Activated CD4-positive, alpha-beta T cell treated with anti-CD3 and anti-CD28 coated beads, Interleukin-2, amount 50 U/mL, for 16 hours (primary cell): ENCODE measurements around the gene MSS51.

ENCODE experiments used
- DNase-seq: peaks from one replicate; pipeline ENCODE4 v3.0.0-alpha.2; 2020

MSS51 gene

GRCh38 chr10:73433538-73433867, at the start of gene MSS51:
TSS of gene MSS51 (minus strand) at chr10:73433561. CDS start at chr10:73428284, 5,277 bp downstream.
- peak; percentile 26 for DNase-seq

GRCh38 chr10:73480158-73480557, 46.8 kb upstream of the MSS51 start:
- peak; percentile 86 for DNase-seq

- peak; percentile 84 for DNase-seq
These were observed 45.3 kb upstream of the MSS51 start for GRCh38 chr10:73478636-73479035.

GRCh38 chr10:73471226-73471625, 37.9 kb upstream of the MSS51 start:
- DNase-seq: no peak

- no peak for DNase-seq
These were observed 36.2 kb upstream of the MSS51 start for GRCh38 chr10:73469579-73469978.

GRCh38 chr10:73467206-73467605, 33.8 kb upstream of the MSS51 start:
- DNase-seq: no peak

- DNase-seq: no peak
These were observed 32.8 kb upstream of the MSS51 start for GRCh38 chr10:73465978-73466726.

- no peak for DNase-seq
These were observed 27.5 kb upstream of the MSS51 start for GRCh38 chr10:73460897-73461296.

GRCh38 chr10:73459683-73460314, 26.4 kb upstream of the MSS51 start:
- DNase-seq: no peak

- no peak for DNase-seq
These were observed 23.0 kb upstream of the MSS51 start for GRCh38 chr10:73456187-73456890.

GRCh38 chr10:73449113-73449512, 15.8 kb upstream of the MSS51 start:
- DNase-seq: no peak

GRCh38 chr10:73448384-73448783, 15.0 kb upstream of the MSS51 start:
- no peak for DNase-seq

- no peak for DNase-seq
These were observed 13.6 kb upstream of the MSS51 start for GRCh38 chr10:73446926-73447325.

GRCh38 chr10:73444457-73444856, 11.1 kb upstream of the MSS51 start:
- no peak for DNase-seq

GRCh38 chr10:73439605-73440312, 6.4 kb upstream of the MSS51 start:
- no peak for DNase-seq

- DNase-seq: no peak
These were observed 5.7 kb upstream of the MSS51 start for GRCh38 chr10:73439055-73439454.

- no peak for DNase-seq
These were observed 469 bp downstream of the MSS51 start for GRCh38 chr10:73432646-73433537.

GRCh38 chr10:73426318-73426717, 7.0 kb downstream of the MSS51 start:
- DNase-seq: no peak

- DNase-seq: no peak
These were observed 8.9 kb downstream of the MSS51 start for GRCh38 chr10:73424478-73424877.

GRCh38 chr10:73423309-73423708, 10.1 kb downstream of the MSS51 start:
- no peak for DNase-seq

GRCh38 chr10:73416571-73416970, 16.8 kb downstream of the MSS51 start:
- DNase-seq: no peak

GRCh38 chr10:73414230-73414945, 19.0 kb downstream of the MSS51 start:
- no peak for DNase-seq
